ENCODE measurements around the gene SLC9B1. TPM values are rescaled to one million over a fixed set of nuclear protein-coding genes. Genes with fewer than 3 reads are reported as not detected.
A peak's percentile ranks its signal among the peaks of the same experiment; 100 is the strongest.
"Not testable (repeated sequence)": the region's sequence is repeated elsewhere in the genome, so short reads cannot be mapped to it uniquely, and the experiment has no call there.

The SLC9B1 gene
- total RNA-seq, 4 donors from 2014 or later = 1.5 to 4.2 (median 2.4) TPM

GRCh38 chr4:102883278-102883677 lies 136.2 kb downstream of the SLC9B1 start:
- 93 to 96% methylated on average over 2 of the region's 2 CpGs for WGBS, 2 donors
- no peaks in the 10 kb centered on the region for H3K4me1 ChIP-seq
- no peak overlapping the region for H3K27ac ChIP-seq
- no peaks in the 10 kb centered on the region for H3K27me3 ChIP-seq
- no peak for DNase-seq (ENCODE audit: low spot score in 2 of 2)
- TF ChIP-seq POLR2A (IDR thresholded peaks at IDR 0.05) (no peak), CTCF (IDR thresholded peaks at IDR 0.05) (no peak), EP300 (IDR thresholded peaks at IDR 0.05) (no peak)
- peaks cover 0 to 23% (median 0%) of the 10 kb centered on the region in 3 donors for H3K36me3 ChIP-seq
- H3K9me3 ChIP-seq = no peaks in the 10 kb centered on the region
- no peak overlapping the region for H3K4me3 ChIP-seq

GRCh38 chr4:102881343-102881742 lies 138.2 kb downstream of the SLC9B1 start:
- no peak for DNase-seq (ENCODE audit: low spot score in 2 of 2)
- Histone ChIP-seq H3K4me3 (no peak overlapping the region), H3K27me3 (no peaks in the 10 kb centered on the region), H3K9me3 (peaks cover 0 to 5% (median 0%) of the 10 kb centered on the region in 4 donors), H3K27ac (no peak overlapping the region), H3K4me1 (peaks cover 0 to 4% (median 0%) of the 10 kb centered on the region in 4 donors), H3K36me3 (peaks cover 0 to 32% (median 0%) of the 10 kb centered on the region in 3 donors)
- TF ChIP-seq POLR2A (IDR thresholded peaks at IDR 0.05) (no peak), CTCF (IDR thresholded peaks at IDR 0.05) (no peak), EP300 (IDR thresholded peaks at IDR 0.05) (no peak)
- WGBS, 2 donors = 90 to 96% methylated on average over 1 of the region's 1 CpG

GRCh38 chr4:102878901-102879300 lies 140.6 kb downstream of the SLC9B1 start:
- TF ChIP-seq EP300 (IDR thresholded peaks at IDR 0.05) (no peak), POLR2A (IDR thresholded peaks at IDR 0.05) (no peak), CTCF (IDR thresholded peaks at IDR 0.05) (no peak)
- no peaks in the 10 kb centered on the region for H3K27me3 ChIP-seq
- peaks cover 0 to 4% (median 0%) of the 10 kb centered on the region in 4 donors for H3K4me1 ChIP-seq
- H3K9me3 ChIP-seq = peaks cover 0 to 5% (median 0%) of the 10 kb centered on the region in 4 donors
- H3K27ac ChIP-seq = peak overlapping the region in 2 of 4 donors; percentile 31 to 43
- 91 to 94% methylated on average over 3 of the region's 3 CpGs for WGBS, 2 donors
- DNase-seq (ENCODE audit: low spot score in 2 of 2) = no peak
- peaks cover 0 to 41% (median 0%) of the 10 kb centered on the region in 3 donors for H3K36me3 ChIP-seq
- no peak overlapping the region for H3K4me3 ChIP-seq

GRCh38 chr4:102878349-102878748 lies 141.2 kb downstream of the SLC9B1 start:
- not testable (repeated sequence) for H3K9me3 ChIP-seq, H3K4me1 ChIP-seq, H3K4me3 ChIP-seq, H3K27me3 ChIP-seq
- Histone ChIP-seq H3K36me3 (peaks cover 0 to 41% (median 0%) of the 10 kb centered on the region in 3 donors), H3K27ac (peak overlapping the region in 2 of 4 donors; percentile 31 to 43)
- peak in 1 of 2 donors; percentile 50 for DNase-seq (ENCODE audit: low spot score in 2 of 2)
- TF ChIP-seq EP300 (IDR thresholded peaks at IDR 0.05) = peak; percentile 40 to 68
- WGBS, 2 donors = 50 to 68% methylated on average over 4 of the region's 4 CpGs

GRCh38 chr4:102877477-102878106 lies 141.9 kb downstream of the SLC9B1 start:
- peaks cover 0 to 41% (median 0%) of the 10 kb centered on the region in 3 donors for H3K36me3 ChIP-seq
- not testable (repeated sequence) for H3K4me1 ChIP-seq; DNase-seq (ENCODE audit: low spot score in 2 of 2); H3K27me3 ChIP-seq; H3K4me3 ChIP-seq; H3K9me3 ChIP-seq
- H3K27ac ChIP-seq = peak overlapping the region in 1 of 4 donors; percentile 31
- WGBS, 2 donors = 90 to 95% methylated on average over 2 to 3 of the region's 3 CpGs

GRCh38 chr4:102871772-102872171 lies 147.7 kb downstream of the SLC9B1 start:
- Histone ChIP-seq H3K27ac (no peak overlapping the region), H3K36me3 (peaks cover 0 to 21% (median 0%) of the 10 kb centered on the region in 3 donors), H3K27me3 (no peaks in the 10 kb centered on the region), H3K4me1 (peaks cover 0 to 30% (median 13%) of the 10 kb centered on the region in 4 donors), H3K4me3 (no peak overlapping the region), H3K9me3 (no peaks in the 10 kb centered on the region)
- DNase-seq (ENCODE audit: low spot score in 2 of 2) = no peak
- TF ChIP-seq EP300 (IDR thresholded peaks at IDR 0.05) (no peak), CTCF (IDR thresholded peaks at IDR 0.05) (no peak), POLR2A (IDR thresholded peaks at IDR 0.05) (no peak)
- WGBS, 2 donors = 82 to 83% methylated on average over 2 of the region's 2 CpGs
